ENCODE measurements around the gene CACNA1C.
"Not testable (repeated sequence)": the region's sequence is repeated elsewhere in the genome, so short reads cannot be mapped to it uniquely, and the experiment has no call there.

CACNA1C gene

GRCh38 chr12:2467447-2468195, 414.8 kb downstream of the CACNA1C start:
- no peak for DNase-seq

GRCh38 chr12:2475984-2476383, 423.2 kb downstream of the CACNA1C start:
- DNase-seq = no peak

- DNase-seq = no peak
Measured at GRCh38 chr12:2477009-2477766, 424.4 kb downstream of the CACNA1C start.

DNA sequence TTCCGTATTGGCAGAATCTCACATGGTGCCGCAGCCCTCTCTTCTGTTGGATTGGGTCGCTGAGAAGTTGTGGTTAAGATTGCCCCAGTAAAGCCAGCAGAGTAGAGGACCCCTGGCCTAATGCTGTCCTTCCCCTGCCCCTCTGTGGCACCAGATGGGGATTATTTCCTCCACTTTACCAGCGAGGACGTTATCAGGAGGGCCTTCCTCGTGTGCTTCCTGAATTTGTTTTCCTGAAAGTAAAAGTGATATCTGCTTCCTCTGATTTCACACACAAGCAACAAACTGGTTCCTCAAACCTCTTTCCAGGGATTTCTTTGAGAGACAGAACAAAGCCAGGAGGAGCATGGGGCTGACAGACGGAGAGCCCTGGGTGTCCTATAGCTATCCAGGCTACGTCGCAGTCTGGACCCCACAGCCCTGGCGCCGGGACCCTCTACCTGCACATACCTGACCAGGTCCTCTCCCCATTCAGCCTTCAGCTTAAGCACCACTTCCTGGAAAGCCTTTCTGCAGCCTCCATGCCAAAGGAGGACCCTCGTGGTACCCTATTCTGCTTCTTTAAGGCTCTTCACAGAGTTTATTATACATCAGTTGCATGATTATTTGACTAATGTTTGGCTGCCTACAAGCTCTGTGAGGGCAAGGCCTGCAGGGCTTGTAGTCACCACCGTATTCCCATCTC, 427.2 kb downstream of the CACNA1C start:
- peak; percentile 44 for DNase-seq

DNA sequence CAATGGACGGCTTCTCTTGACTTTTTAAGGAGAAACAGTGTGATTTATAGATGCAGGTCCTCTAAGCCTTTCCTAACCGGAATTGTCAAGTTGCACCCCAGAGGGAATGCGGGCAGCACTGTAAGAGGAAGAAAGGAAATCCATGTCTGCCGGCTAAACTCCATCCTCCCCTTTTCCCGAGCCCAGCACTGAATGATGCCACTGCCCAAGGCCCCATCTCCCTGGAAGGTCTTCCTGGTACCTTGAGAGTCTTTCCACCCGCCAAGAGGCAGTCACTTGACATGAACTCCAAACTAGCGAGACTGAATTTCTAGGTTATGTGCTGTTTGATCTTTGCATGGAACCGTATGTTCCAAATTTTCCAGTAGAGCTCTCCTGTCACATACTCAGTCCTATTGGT, 428.6 kb downstream of the CACNA1C start:
- DNase-seq = no peak

GRCh38 chr12:2481951-2482350, 429.2 kb downstream of the CACNA1C start:
- DNase-seq = no peak

- no peak for DNase-seq
Measured at GRCh38 chr12:2482938-2483660, 430.3 kb downstream of the CACNA1C start.

GRCh38 chr12:2483713-2484112, 430.9 kb downstream of the CACNA1C start:
- DNase-seq = no peak

- no peak for DNase-seq
Measured at GRCh38 chr12:2484141-2484776, 431.5 kb downstream of the CACNA1C start.

GRCh38 chr12:2485681-2486080, 432.9 kb downstream of the CACNA1C start:
- no peak for DNase-seq

GRCh38 chr12:2486796-2487195, 434.0 kb downstream of the CACNA1C start:
- no peak for DNase-seq

GRCh38 chr12:2487278-2487677, 434.5 kb downstream of the CACNA1C start:
- DNase-seq = no peak

DNA sequence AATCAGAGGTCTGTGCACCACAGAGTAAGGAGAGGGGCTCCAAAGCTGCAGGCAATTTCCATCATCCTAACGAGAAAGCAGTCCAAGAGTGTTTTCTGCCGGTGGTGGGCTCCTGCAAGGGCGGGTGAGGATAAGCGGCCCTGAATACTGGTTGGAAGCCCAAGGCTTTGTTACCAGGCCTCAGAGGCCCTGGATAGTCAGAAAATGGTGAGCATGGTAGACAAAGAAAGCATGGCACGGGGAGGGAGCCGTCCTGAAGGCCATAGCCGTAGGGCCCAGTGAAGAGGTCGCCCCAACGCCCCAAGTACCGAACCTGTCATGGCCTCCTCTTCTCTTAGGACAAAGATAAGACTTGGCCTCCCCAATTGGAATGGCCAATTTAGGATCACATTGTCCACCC, 435.3 kb downstream of the CACNA1C start:
- DNase-seq = no peak

GRCh38 chr12:2488596-2488995, 435.8 kb downstream of the CACNA1C start:
- DNase-seq = no peak

GRCh38 chr12:2489275-2489674, 436.5 kb downstream of the CACNA1C start:
- DNase-seq = no peak

DNA sequence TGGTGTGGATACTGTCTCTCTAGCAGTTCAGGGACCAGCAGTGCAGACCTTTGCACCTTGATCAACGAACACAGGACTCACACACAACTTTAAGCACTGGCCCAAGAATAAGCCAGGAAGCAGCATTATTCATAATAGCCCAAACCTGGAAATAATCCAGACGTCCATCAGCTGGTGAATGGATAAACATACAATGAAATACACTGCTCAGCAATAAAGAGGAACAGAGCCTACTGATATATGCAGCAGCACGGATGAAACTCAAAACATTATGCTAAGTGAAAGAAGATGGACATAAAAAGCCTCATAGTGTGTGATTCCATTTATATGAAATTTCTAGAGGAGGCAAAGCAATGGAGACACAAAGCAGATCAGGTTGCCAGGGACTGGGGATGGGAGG, 438.0 kb downstream of the CACNA1C start:
- DNase-seq = no peak

DNA sequence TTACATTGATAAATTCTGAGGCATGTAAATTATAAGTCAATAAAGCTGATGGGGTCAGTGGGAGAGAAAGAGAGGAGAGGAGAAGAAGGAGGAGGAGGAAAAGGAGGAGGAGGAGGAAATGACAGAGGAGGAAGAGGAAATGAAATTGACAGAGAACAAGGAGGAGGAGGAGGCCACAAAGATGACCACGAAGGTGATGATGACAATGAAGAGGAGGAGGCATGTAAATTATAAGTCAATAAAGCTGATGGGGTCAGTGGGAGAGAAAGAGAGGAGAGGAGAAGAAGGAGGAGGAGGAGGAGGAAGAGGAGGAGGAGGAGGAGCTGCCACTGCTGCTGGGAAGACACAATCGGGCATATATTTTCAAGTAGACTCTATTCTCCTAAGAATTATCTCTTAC, 438.6 kb downstream of the CACNA1C start:
- not testable (repeated sequence) for DNase-seq

DNA sequence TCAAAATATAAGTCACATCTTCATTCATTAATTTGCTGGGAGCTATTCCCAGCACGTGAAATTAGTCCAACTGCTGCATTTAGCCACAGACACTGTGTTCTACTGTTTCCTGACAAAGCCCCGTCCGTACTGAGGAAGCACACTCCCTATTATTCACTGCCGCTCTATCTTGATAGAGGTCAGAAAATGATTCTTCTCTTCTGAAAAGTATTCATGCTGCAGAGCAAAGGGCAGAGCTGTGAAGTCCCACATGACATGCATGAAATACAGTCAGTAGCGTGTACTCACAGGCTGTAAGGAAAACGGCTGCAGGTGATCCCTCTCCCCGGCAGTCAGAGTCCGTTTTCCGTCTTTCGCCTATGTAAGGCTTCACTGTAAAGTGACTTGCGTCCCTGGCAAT, 439.4 kb downstream of the CACNA1C start:
- DNase-seq = no peak

DNA sequence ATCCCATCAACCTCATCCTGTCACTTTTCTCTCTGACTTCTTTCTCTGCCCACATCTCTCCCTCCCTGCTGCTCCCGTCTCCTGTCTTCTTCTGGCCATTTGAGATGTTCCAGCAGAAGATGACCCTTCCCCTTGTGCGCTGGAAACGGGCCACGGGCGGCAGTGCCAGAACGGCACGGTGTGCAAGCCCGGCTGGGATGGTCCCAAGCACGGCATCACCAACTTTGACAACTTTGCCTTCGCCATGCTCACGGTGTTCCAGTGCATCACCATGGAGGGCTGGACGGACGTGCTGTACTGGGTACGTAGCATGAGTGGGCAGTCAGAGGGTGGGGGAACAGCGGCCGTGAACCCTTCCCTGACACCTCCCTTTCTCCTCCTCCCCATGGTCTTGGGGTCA, 440.3 kb downstream of the CACNA1C start:
- DNase-seq = no peak

- no peak for DNase-seq
Measured at GRCh38 chr12:2494486-2495192, 441.9 kb downstream of the CACNA1C start.

- DNase-seq = no peak
Measured at GRCh38 chr12:2495417-2496112, 442.8 kb downstream of the CACNA1C start.
